Gastrocnemius medialis (tissue), 4 donors: ENCODE data around the gene TRIM7.

ENCODE experiments used
- POLR2A ChIP-seq, 2 donors: fragments of 450-650 bp; IDR thresholded peaks; one replicate each; pipeline ENCODE4 v1.6.1; 2017; ENCODE audit warnings: antibody characterized with exemption in 2 of 2, mild to moderate bottlenecking in 2 of 2, moderate library complexity in 2 of 2
- TF ChIP-seq, protein P1 (sequence below), 5 experiments: fragments of 450-650 bp in 3 of 5; fragments of 200-600 bp in 2 of 5; sonication (generic) in 2 of 5; IDR thresholded peaks in 4 of 5; conservative IDR thresholded peaks in 1 of 5; 1 replicate in 4 of 5; 2 replicates in 1 of 5; pipeline ENCODE4 v1.5.1; 2016 to 2019; ENCODE audit warnings: antibody characterized with exemption in 5 of 5, mild to moderate bottlenecking in 3 of 5, moderate library complexity in 3 of 5

DNA sequence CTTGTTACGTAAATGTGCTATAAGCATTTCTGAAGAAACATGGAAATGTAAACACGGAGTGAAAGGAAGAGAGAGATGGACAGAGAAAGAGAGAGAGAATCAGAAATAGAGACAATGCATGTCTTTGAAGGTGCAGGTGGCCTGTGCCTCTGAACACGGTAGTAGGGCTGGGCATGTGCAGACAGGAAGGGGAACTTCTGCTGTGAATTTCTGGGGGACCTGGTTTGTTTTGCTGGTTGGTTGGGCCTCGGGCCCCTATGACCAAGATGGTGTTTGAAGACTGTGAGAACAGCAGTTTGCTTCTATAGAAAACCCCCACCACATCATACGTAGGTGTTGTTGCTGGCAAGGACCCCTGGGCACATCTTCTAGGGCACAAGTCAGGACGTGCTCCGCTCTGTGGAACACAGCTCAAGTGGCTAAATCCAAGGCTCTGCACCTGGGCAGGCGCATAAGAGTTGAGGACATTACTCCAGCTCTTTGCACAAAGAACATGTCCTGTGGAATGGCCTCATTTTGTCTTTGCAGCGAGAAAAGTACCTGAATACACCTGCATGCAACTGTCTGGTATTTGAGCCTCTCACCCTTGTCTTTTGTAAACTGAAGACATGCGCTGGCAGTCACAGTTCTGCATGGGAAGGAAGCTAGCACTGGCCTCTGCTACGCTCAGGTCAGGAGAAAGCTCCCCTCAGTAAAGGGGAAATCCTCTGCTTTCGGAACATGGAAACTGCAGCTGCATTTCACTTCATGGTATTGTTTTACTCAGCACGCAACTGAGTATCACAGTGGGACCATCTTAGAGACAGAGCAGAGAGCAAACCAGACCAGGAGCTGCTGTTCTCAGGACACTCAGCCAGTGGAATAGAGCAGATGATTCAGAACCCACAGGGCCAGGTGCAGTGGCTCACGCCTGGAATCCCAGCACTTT lies 54.9 kb downstream of the TRIM7 start:
- TF ChIP-seq, protein P1, sequence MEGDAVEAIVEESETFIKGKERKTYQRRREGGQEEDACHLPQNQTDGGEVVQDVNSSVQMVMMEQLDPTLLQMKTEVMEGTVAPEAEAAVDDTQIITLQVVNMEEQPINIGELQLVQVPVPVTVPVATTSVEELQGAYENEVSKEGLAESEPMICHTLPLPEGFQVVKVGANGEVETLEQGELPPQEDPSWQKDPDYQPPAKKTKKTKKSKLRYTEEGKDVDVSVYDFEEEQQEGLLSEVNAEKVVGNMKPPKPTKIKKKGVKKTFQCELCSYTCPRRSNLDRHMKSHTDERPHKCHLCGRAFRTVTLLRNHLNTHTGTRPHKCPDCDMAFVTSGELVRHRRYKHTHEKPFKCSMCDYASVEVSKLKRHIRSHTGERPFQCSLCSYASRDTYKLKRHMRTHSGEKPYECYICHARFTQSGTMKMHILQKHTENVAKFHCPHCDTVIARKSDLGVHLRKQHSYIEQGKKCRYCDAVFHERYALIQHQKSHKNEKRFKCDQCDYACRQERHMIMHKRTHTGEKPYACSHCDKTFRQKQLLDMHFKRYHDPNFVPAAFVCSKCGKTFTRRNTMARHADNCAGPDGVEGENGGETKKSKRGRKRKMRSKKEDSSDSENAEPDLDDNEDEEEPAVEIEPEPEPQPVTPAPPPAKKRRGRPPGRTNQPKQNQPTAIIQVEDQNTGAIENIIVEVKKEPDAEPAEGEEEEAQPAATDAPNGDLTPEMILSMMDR (IDR thresholded peaks at IDR 0.05 in 4 of 5, conservative IDR thresholded peaks at IDR 0.05 in 1 of 5), result no peak
- TF ChIP-seq POLR2A (IDR thresholded peaks at IDR 0.05), result no peak
